Activated CD4-positive, alpha-beta T cell treated with anti-CD3 and anti-CD28 coated beads for 1 hour (primary cell): Measurements from ENCODE around the gene MYO1F.
A peak's percentile ranks its signal among the peaks of the same experiment; 100 is the strongest.
"Not testable (repeated sequence)": the region's sequence is repeated elsewhere in the genome, so short reads cannot be mapped to it uniquely, and the experiment has no call there.

ENCODE experiments used
- DNase-seq: peaks from one replicate; pipeline ENCODE4 v3.0.0-alpha.2; 2020

MYO1F gene

GRCh38 chr19:8561075-8561764 lies 16.0 kb downstream of the MYO1F start:
- no peak for DNase-seq

GRCh38 chr19:8558325-8558724 lies 18.9 kb downstream of the MYO1F start:
- DNase-seq = no peak

- DNase-seq = no peak
Measured at GRCh38 chr19:8557642-8558238, 19.5 kb downstream of the MYO1F start.

GRCh38 chr19:8553729-8554128 lies 23.5 kb downstream of the MYO1F start:
- DNase-seq = not testable (repeated sequence)

- no peak for DNase-seq
Measured at GRCh38 chr19:8552810-8553209, 24.4 kb downstream of the MYO1F start.

- no peak for DNase-seq
Measured at GRCh38 chr19:8550070-8550469, 27.2 kb downstream of the MYO1F start.

GRCh38 chr19:8545743-8546142 lies 31.5 kb downstream of the MYO1F start:
- no peak for DNase-seq

- no peak for DNase-seq
Measured at GRCh38 chr19:8544168-8544567, 33.1 kb downstream of the MYO1F start.

GRCh38 chr19:8539621-8540149 lies 37.6 kb downstream of the MYO1F start:
- DNase-seq = no peak

GRCh38 chr19:8537099-8537498 lies 40.1 kb downstream of the MYO1F start:
- no peak for DNase-seq

GRCh38 chr19:8536282-8536681 lies 41.0 kb downstream of the MYO1F start:
- no peak for DNase-seq

GRCh38 chr19:8532225-8532624 lies 45.0 kb downstream of the MYO1F start:
- DNase-seq = no peak

- DNase-seq = no peak
Measured at GRCh38 chr19:8531470-8531869, 45.8 kb downstream of the MYO1F start.

GRCh38 chr19:8530061-8530679 lies 47.1 kb downstream of the MYO1F start:
- DNase-seq = no peak

- DNase-seq = no peak
Measured at GRCh38 chr19:8529369-8530006, 47.8 kb downstream of the MYO1F start.

GRCh38 chr19:8528500-8528899 lies 48.7 kb downstream of the MYO1F start:
- no peak for DNase-seq

- no peak for DNase-seq
Measured at GRCh38 chr19:8526345-8527091, 50.7 kb downstream of the MYO1F start.

- DNase-seq = no peak
Measured at GRCh38 chr19:8525401-8525684, 51.9 kb downstream of the MYO1F start.

- no peak for DNase-seq
Measured at GRCh38 chr19:8519388-8519787, 57.9 kb downstream of the MYO1F start.

GRCh38 chr19:8518536-8518935 lies 58.7 kb downstream of the MYO1F start:
- no peak for DNase-seq

- DNase-seq = peak; percentile 34
Measured at GRCh38 chr19:8517551-8518442, 59.4 kb downstream of the MYO1F start.

- peak; percentile 26 for DNase-seq
Measured at GRCh38 chr19:8515317-8515716, 61.9 kb downstream of the MYO1F start.
